Cerebellar nuclear complex (tissue), 1 donor: ENCODE results near the gene CENPP.
"Not testable (repeated sequence)": the region's sequence is repeated elsewhere in the genome, so short reads cannot be mapped to it uniquely, and the experiment has no call there.

Source experiments
- DNase-seq, 2 experiments: peaks; one replicate each; lab custom pipeline; 2025; lab: John Stamatoyannopoulos, UW

CENPP gene

DNA sequence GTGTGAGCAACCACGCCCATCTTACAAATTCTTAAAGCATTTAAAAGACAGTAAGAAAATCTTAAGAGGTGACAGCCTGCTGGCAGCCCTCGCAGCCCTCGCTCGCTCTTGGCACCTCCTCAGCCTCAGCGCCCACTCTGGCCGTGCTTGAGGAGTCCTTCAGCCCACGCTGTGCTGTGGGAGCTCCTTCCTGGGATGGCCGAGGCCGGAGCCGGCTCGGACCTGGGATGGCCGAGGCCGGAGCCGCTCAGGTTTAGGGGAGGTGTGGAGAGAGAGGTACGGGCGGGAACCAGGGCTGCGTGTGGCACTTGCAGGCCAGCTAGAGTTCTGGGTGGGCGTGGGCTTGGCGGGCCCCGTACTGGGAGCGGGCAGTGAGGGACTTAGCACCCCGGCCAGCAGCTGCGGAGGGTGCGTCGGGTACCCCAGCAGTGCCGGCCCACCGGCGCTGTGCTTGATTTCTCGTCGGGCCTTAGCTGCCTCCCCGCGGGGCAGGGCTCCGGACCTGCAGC is 219.3 kb downstream of the CENPP start:
- no peak for DNase-seq

DNA sequence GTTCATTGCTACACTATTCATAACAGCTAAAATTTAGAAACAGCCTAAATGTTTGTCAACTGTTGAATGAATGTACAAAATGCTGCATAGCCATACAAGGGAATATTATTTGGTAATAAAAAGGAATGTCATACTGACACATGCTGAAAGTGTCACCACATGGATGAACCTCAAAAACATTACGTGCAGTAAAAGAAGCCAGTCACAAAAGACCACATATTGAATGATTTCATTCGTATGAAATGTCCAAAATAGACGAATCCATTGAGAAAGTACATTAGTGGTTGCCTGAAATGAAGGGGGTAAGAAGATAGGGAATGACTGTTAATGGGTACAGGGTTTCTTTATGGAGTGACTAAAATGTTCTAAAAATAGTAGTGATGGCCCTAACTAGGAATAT is 221.6 kb downstream of the CENPP start:
- no peak for DNase-seq

DNA sequence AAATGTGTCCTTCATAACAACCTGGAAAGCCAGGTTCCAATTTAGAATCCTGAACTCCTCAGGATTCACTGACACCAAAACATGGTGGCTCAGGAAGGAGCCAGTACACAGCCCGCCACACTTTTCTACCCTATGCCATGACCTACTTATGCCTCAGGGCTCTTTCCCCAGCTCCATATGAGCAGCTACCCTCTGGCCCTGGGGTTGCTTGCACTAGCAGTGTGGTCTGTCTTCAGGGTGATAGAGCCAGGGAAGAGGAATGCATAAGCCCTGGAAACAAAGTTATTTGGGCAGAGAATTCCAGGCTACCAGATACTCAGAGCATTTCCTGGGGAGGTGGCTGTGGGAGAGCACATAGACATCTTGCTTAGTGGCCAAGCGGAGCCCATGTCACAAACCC is 225.0 kb downstream of the CENPP start:
- no peak for DNase-seq

DNA sequence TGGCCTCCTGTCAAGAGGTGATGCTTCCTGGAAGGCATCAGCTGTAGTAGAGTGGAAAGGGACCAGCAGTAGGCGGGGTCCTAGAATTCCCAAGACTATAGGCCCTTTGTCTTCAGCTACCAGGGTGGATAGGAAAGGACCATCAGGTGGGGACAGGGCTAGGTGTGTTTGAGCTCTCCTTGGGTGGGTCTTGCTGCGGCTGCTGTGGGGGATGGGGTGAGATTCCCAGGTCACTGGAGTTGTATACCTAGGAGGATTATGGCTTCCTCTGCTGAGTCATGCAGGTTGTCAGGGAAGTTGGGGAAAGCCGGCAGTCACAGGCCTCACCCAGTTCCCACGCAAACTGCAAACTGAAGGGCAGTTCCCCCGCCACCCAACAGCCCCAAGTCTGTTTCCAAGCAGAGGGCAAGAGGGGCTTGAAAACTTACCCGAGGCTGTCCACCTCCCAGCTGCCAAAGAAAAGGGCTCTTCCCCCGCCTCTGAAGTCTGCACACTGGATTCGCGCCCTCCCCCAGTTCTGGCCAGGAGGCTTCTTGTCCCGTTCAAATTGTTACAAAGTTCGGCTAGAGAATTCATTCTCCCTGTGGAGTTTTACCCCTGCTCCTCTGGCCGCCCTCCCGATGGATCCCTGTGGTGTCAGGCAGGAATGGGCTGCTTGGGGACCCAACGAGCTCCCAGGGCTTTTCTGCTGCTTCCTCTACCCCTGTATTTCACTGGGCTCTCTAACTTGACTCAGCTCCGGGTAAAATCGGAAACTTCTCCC is 233.0 kb downstream of the CENPP start:
- DNase-seq: no peak

DNA sequence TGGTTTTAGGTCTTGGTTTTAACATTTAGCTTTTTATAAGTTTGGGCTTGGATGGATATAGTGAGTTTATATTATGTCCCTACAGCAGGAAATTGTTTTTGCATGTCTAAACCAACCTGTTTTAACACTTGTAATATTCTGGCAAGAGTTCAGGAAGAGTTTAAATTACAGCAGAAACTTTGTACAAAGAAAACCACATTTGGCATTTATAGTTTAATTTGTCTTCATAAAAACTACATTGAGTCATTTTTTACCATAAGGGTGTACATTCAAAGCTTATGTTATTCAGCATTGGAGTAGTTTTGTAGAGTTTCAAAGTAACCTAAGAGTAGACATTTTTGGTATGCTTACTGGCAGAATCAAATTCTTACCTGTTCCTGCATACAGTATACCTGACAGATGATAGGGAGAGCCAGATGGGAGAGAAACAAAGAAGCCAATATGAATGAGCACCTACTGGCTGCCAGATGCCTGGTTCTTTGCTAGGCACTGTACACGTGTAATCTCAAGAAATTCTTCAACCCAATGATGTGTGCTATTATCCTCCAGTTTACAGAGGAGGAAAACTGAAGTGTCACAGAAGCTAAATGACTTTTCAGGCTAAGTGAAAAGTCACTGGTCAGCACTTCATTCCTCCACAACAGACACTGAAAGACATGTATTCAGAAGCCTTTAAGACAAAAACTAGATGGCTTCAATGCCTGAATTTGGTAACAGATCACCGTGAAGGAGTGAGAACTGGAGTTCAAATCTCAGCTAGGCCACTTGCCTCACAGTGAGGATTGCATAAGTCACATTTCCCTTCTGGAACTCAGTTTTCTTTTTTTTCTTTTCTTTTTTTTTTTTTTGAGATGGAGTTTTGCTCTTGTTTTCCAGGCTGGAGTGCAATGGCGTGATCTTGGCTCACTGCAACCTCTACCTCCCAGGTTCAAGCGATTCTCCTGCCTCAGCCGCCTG is 235.9 kb downstream of the CENPP start:
- no peak for DNase-seq

DNA sequence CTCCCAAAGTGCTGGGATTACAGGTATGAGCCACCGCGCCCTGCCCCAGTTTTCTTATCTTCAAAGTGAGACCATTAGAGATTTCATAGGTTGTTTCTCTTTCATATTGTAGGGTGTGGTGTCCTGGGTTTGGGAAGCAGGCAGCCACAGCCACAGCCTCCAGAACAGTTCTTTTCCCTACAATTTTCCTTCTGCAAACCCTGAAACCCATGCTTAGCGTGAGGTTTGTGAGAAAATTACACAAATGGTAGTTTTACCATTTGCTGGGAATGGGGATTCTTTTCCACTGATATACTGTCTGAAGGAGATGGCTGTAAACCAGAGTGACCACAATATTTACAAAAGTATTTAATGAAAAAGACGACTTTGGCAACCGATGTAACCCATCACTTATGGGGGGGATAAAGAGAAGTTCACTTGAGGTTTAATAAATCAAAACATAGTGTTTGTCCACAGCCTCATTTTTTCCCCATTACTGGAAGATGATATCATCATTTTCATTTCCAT is 236.8 kb downstream of the CENPP start:
- no peak for DNase-seq

DNA sequence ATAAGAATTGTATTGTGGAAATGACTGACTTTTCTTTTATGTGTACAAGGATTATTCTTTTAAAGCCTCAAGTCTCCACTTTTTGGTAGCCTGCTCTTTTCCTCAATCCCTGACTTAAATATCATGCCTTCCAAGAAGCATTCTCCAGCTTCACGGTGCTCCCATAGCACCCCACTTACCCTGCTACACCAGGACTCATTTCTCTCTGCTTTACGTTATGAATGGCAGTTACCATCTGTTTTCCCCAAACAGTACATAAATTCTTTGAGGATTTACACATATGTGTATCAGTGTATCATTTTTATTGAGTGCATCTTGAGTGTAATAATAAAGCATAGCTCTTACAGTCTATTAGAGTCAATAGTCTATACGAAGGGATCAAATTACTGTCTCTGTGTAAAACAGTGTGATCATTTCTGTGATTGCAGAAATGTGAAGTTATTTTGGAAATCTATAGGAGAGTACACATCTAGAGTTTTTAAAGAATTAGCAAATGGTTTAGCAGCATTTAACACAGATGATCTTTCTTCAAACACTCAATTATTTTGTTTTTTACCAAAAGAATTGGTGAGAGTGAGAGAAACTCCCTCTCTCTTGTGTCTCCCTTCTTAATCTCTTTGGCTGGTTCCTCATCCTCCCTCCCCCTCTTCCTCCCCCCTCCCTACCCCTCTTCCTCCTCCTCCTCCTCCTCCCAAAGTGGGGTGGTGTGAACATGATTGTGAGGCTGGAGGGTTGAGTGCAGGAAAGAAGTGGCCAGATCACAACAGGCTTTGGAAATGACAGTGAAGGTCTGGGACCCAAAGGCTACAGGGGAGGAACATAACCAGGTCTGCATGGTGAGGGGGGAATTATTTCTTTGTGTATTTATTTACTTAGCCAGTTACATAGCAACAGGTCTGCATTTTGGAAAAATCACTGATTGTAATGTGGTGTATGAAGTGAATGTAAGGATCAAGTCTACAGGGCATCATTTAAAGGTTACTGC is 237.7 kb downstream of the CENPP start:
- DNase-seq: no peak

DNA sequence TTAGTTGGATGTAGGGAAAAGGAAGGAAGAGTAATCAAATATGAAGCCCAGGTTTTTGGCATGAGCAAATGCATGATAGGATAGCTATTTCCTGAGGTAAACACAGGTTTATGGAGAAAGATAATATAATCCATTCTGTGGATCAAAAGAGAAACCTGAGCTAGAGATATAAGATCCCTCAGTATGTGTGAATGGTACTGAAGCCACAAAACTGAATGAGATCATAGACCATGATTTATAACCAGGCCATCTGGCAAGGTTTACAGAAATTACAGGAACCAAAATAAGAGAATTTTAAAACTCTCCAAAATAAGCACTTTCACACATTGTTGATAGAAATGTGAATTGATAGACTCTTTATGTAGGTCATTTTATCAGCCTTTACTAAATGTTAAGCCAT is 238.8 kb downstream of the CENPP start:
- DNase-seq: no peak

DNA sequence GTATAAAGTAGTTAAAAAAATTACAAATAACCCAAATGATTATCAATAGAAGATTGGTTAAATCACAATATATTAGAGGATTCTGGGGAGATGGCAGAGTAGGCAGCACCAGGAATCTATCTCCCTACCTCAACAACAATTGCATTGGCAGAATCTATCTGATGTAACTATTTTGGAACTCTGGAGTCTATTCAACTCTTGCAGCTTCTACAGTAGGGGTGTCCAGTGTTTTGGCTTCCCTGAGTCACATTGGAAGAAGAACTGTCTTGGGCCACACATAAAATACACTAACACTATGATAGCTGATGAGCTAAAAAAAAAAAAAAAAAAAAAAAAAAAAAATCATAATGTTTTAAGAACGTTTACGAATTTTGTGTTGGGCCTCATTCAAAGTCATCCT is 239.2 kb downstream of the CENPP start:
- DNase-seq: no peak

DNA sequence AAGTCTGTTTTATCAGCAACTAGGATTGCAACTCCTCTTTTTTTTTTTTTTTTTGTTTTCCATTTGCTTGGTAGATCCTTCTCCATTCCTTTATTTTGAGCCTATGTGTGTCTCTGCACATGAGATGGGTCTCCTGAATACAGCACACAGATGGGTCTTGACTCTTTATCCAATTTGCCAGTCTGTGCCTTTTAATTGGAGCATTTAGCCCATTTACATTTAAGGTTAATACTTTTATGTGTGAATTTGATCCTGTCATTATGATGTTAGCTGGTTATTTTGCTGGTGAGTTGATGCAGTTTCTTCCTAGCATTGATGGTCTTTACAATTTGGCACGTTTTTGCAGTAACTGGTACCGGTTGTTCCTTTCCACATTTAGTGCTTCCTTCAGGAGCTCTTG is 246.1 kb downstream of the CENPP start:
- not testable (repeated sequence) for DNase-seq

DNA sequence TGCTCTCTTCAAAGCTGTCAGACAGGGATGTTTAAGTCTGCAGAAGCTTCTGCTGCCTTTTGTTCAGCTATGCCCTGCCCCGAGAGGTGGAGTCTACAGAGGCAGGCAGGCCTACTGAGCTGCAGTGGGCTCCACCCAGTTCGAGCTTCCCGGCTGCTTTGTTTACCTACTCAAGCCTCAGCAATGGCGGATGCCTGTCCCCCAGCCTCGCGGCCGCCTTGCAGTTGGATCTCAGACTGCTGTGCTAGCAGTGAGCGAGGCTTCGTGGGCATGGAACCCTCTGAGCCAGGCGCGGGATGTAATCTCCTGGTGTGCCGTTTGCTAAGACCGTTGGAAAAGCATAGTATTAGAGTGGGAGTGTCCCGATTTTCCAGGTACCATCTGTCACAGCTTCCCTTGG is 247.9 kb downstream of the CENPP start:
- DNase-seq: not testable (repeated sequence)

DNA sequence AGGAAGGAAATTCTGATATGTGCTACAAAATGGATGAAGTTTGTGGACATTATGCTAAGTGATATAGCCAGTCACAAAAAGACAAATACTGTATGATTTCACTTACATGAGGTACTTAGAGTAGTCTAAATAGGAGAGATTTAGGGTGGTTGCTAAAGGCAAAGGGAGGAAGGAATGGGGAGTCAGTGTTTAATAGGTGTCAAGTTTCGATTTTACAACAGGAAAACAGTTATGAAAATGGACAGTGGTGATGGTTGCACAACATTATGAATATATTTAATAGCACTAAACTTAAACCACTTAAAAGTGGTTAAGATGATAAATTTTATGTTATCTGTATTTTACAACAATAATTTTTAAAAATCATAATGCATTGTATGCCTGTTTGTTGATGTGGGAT is 250.4 kb downstream of the CENPP start:
- DNase-seq: no peak

DNA sequence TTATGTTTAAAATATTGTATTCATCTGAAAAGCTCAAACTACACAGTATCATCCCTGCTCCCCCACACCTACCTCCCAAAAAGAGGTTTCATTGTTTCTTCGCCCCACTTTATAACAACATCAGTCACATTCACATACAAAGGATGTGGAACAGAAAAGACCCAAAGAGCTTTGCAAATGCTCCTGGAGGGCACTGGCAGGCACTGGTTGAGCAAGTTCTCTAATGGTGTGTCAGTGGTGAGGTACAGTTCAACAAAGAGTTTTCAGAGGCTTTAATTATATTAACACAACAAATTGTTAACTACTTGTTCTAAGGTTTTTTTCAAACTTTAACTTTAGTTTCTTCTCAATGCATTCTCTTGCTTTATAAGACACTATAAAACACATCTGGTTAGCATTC is 264.2 kb downstream of the CENPP start:
- DNase-seq: no peak

DNA sequence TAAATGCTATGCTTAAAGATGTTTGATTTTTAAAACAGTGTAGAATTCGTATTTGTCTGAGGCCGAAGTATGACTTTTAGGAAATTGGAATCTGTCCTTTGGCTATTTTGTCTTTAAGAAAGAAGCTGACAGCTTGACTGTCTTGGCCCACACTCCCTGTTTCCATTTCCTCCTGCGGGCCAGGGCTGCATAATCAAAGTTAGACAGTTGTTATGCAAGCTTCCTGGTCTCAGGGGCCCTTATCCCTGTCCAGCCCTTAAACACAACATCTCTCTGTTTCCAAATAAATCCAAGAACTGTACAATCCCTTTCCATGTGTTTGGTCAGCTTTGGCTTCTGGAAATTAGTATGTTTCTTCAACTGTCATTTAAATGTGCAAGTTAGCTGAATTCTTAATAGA is 264.6 kb downstream of the CENPP start:
- DNase-seq: no peak

DNA sequence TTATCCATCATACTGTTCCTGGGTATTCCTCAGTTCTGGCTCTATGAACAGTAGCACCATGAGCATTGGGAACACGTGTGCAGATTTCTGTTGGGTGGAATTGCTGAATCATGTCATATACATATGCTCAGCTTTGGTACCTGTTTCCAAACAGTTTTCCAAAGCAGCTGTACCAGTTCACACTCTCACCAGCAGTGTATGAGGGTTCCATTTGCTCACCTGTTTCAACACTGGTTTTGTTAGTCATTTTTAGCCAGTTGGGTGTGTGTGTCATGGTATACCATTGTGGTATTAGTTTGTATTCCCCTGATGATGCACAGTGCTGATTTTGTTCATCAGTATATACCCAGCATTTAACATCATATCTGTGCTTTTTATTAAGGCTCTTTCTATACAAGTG is 266.8 kb downstream of the CENPP start:
- DNase-seq: no peak

DNA sequence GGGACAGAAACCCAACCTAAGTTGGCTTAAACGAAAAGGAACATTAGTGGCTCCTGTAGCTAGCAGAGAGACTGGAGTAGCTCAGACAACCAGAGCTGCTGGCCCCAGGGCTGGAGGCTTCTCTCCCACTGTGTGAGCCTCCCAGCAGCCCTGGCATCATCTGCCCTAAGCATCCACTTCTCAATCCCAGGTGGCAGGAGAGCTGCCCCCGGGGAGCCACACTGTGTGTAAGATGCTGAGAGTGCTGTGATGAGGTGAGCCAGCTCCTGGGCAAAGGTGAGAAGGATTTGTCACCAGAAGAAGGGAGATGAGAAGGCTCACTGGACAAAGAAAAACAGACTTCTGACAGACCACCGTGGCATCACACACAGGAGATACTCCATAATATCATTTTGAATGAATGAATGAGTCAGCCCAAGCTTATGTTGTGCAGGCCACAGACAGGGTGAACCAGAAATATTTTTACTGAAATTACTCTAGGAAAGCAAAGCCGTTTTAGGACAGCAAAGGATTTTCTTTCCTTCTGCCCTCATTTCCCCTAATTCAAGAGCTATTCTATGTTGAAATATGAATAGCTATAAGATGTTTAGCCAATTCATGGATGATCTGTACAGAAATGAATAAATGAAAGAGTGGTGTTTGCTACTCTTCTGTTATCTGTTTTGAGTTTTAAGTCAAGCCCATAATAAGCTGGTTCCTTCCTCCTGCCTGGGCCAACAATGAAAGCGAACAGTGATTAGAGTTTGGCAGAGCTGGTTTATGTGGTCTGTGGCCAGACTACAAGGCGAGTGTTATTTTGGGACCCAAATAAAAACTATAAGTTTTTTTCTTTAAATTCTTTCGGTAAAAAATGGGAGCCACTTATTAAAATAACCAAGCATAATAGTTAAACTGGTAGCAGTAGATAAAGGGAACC is 267.5 kb downstream of the CENPP start:
- DNase-seq: no peak

DNA sequence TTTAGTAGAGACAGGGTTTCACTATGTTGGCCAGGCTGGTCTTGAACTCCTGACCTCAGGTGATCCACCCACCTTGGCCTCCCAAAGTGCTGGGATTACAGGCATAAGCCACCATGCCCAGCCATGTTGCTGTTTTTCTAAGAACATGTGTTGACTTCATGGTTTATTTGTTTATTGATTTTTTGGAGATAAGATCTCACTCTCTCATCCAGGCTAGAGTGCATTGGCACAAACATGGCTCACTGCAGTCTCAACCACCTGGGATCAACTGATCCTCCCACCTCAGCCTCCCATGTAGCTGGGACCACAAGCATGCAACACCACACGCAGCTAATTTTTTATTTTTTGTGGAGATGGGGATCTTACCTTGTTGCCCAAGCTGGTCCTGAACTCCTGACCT is 269.3 kb downstream of the CENPP start:
- not testable (repeated sequence) for DNase-seq

DNA sequence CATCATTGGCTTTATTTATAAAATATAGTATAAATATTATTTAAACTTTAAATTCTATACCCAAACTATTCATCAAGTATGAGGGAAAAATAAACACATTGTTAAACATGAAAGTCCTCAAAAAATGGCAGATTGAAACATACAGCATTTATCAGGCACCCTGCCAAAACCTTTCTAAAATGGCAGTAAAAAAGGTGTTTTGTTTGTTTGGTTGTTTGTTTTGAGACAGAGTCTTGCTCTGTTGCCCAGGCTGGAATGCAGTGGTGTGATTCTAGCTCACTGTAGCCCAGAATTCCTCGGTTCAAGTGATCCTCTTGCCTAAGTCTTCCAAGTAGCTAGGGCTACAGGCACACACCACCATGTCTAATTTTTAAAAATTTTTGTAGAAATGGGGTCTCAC is 270.2 kb downstream of the CENPP start:
- DNase-seq: no peak

DNA sequence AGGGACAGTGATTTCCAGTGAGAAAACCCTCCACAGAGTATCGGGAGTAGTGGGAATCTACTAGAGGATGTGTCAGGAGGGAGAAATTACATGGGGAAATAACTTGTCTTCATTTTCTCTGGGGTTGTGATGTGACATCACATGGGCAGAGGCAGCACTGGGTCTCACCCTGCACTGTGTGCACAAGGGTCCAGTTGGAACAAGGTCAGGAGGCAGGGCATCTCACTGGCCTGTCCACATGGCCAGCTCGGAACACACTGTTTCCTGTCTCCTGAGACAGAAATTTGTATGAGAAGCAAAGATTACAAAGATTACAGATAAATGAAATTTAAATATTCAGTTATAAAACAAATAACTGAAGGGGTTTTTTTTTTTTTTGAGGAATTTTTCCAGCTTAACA is 272.6 kb downstream of the CENPP start:
- no peak for DNase-seq

DNA sequence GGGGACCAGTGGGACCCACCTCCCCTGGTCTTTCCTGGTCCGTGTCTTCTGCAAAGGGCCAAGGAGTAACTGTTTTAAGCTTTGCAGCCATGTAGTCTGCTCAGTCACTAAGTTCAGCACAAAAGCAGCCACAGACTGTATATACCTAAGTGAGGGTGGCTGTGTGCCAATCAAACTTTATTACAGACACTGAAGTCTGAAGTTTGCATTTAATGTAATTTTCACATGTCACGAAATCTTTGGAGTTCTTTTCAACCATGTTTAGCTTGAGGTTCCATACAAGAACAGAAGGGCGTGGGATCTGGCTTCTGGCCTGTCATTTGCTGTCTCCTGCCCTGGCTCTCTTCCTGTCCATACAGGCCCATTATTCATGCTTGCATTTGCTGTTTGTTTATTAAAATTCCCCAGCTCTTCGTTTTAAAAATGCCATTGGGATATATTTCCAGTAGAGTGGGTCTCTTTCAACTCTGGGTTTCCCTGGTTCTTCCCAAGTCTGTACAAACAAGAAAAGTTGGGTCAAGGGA is 274.2 kb downstream of the CENPP start:
- DNase-seq: no peak
